Ectodermal cell (in vitro differentiated cells): ENCODE data around the gene CFAP57.

ENCODE experiments used
- H3K27ac ChIP-seq: 2 replicates; pipeline ENCODE4 v1.7.0; 2013; ENCODE audit warnings: mild to moderate bottlenecking, low read depth, low read length; ENCODE audit not compliant: insufficient read depth, poor library complexity, severe bottlenecking
- H3K27me3 ChIP-seq: 2 replicates; pipeline ENCODE4 v1.7.0; 2013; ENCODE audit warnings: mild to moderate bottlenecking, low read length; ENCODE audit not compliant: insufficient read depth, control insufficient read depth, poor library complexity, severe bottlenecking
- H3K36me3 ChIP-seq: one replicate; pipeline ENCODE4 v1.7.0; 2013; ENCODE audit warnings: low read length; ENCODE audit not compliant: control insufficient read depth, insufficient read depth
- H3K4me1 ChIP-seq: one replicate; pipeline ENCODE4 v1.7.0; 2013; ENCODE audit warnings: low read length; ENCODE audit not compliant: control insufficient read depth, insufficient read depth
- H3K4me3 ChIP-seq: 2 replicates; pipeline ENCODE4 v1.7.0; 2013; ENCODE audit warnings: low read depth, low read length, control low read depth; ENCODE audit not compliant: insufficient read depth
- H3K9me3 ChIP-seq: 2 replicates; pipeline ENCODE4 v1.7.0; 2013; ENCODE audit warnings: mild to moderate bottlenecking, low read length, moderate library complexity; ENCODE audit not compliant: control insufficient read depth
- WGBS, 2 experiments: methylation state at CpG; one replicate each; pipeline ENCODE4 v1.1.7; 2013; ENCODE audit warnings: missing lambda C conversion rate in 2 of 2; 5-methylcytosine and 5-hydroxymethylcytosine counted together

The CFAP57 gene

DNA sequence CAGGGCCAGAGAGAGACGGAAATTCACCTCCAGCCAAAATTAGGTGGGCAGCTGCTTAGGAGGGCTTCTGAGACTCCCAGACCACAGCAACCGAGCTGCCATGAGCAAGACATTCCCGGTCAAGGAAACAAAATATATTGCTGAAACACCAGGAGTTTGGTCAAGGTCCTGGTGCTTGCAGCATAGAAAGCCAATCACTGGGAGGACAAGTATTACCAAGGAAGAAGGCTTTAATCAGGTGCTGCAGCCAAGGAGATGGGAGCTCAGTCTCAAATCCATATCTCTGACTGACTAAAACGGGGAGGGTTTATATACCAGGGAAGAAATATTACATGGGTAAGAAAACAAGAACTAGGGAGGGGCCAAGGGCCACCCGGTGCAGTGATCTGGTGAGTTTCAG, 78.9 kb downstream of the CFAP57 start:
- Histone ChIP-seq H3K36me3 (no peaks in the 10 kb centered on the region), H3K4me1 (no peaks in the 10 kb centered on the region), H3K4me3 (no peak overlapping the region), H3K9me3 (no peaks in the 10 kb centered on the region), H3K27me3 (no peaks in the 10 kb centered on the region), H3K27ac (no peak overlapping the region)
- 90 to 95% methylated on average over 5 of the region's 5 CpGs for WGBS, 2 experiments

DNA sequence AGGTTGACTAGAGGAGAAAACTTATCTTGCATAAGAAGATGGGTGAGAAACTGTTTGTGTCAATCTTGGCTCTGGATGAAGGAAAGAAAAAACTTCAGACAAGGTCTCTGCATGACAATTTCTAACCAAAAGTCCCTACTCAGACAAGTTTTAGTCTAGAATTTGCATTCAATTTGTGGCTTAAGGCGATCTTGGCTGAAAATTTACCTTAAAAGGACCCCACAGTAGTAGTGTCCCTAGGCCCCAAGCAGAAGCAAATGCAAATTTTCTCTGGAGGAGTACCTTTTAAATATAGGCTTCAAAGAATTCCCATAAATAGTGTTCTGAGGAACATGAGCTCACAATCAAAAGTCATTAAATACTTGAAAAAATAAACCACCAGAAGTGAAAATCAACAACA, 80.1 kb downstream of the CFAP57 start:
- H3K4me3 ChIP-seq = no peak overlapping the region
- H3K27me3 ChIP-seq = no peaks in the 10 kb centered on the region
- H3K9me3 ChIP-seq = no peaks in the 10 kb centered on the region
- no peaks in the 10 kb centered on the region for H3K36me3 ChIP-seq
- 82 to 89% methylated on average over 1 of the region's 1 CpG for WGBS, 2 experiments
- H3K4me1 ChIP-seq = no peaks in the 10 kb centered on the region
- H3K27ac ChIP-seq = no peak overlapping the region

DNA sequence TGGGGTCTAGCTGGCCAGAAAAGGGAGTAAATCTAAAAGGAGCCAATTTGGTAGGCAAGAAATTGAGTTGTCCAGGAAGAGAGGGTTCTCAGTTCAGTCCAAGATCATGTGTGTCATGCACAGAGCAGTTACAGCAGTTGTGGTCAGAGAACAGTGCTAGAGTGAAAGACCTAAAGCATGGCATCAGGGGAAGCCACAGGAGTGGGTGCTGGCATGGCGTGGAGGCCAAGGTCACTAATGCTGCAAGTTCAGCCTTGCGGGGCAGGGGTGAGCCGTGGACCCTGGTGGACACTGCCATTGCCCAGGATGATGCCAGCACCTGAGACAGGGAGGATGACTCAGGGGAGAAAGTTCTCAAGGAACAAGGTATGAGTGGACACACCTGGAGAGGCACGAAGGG, 81.0 kb downstream of the CFAP57 start:
- no peaks in the 10 kb centered on the region for H3K36me3 ChIP-seq
- no peaks in the 10 kb centered on the region for H3K4me1 ChIP-seq
- H3K4me3 ChIP-seq = no peak overlapping the region
- no peak overlapping the region for H3K27ac ChIP-seq
- 92 to 94% methylated on average over 4 of the region's 4 CpGs for WGBS, 2 experiments
- H3K9me3 ChIP-seq = no peaks in the 10 kb centered on the region
- no peaks in the 10 kb centered on the region for H3K27me3 ChIP-seq

GRCh38 chr1:43253876-43254275, 81.7 kb downstream of the CFAP57 start:
- WGBS, 2 experiments = 89% methylated on average over 8 of the region's 8 CpGs
- no peaks in the 10 kb centered on the region for H3K36me3 ChIP-seq
- no peak overlapping the region for H3K4me3 ChIP-seq
- no peaks in the 10 kb centered on the region for H3K4me1 ChIP-seq
- no peaks in the 10 kb centered on the region for H3K9me3 ChIP-seq
- no peak overlapping the region for H3K27ac ChIP-seq
- no peaks in the 10 kb centered on the region for H3K27me3 ChIP-seq

DNA sequence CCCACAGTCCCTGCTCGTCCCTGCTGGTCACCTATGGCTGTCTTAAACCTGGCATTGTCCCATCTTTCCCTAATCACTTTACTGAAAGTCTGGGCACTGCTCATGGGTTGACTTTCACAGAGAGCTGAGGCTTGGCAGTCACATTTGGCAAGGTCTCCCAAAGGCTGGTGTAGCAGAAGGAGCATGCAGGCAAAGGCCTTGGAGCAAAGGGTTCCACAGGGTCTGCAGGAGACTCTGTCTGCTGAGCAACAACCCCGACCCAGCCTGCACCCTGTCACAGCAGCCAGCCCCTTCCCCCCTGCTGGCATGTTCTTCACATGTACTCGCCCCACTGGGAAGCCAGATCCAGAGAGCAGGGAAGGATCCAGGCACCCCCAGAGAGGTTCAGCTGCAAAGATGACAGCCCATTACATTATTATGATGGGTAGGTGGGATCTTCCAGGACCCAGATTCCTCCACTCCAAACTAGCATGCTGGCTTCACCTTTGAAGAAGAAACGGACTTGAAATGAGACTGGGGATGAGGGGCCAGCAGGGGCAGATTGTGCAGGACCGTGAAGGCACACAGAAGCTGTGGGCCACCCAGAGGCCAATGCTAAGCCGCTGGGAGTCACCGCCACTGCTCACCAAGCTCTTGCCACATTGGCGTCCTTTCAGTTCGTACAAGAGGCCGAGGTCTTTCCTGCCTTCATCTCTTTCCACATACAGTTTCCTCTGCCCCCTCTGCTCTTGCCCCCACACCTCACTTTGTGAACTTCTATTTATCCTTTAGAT, 83.5 kb downstream of the CFAP57 start:
- no peak overlapping the region for H3K4me3 ChIP-seq
- no peaks in the 10 kb centered on the region for H3K4me1 ChIP-seq
- H3K27me3 ChIP-seq = no peaks in the 10 kb centered on the region
- 69 to 71% methylated on average over 10 of the region's 10 CpGs for WGBS, 2 experiments
- no peaks in the 10 kb centered on the region for H3K36me3 ChIP-seq
- no peaks in the 10 kb centered on the region for H3K9me3 ChIP-seq
- H3K27ac ChIP-seq = no peak overlapping the region

GRCh38 chr1:43256675-43257570, 84.8 kb downstream of the CFAP57 start:
- Histone ChIP-seq H3K4me3 (no peak overlapping the region), H3K4me1 (no peaks in the 10 kb centered on the region), H3K27ac (no peak overlapping the region), H3K27me3 (no peaks in the 10 kb centered on the region), H3K36me3 (no peaks in the 10 kb centered on the region), H3K9me3 (no peaks in the 10 kb centered on the region)
- WGBS, 2 experiments = 91 to 92% methylated on average over 8 of the region's 8 CpGs

DNA sequence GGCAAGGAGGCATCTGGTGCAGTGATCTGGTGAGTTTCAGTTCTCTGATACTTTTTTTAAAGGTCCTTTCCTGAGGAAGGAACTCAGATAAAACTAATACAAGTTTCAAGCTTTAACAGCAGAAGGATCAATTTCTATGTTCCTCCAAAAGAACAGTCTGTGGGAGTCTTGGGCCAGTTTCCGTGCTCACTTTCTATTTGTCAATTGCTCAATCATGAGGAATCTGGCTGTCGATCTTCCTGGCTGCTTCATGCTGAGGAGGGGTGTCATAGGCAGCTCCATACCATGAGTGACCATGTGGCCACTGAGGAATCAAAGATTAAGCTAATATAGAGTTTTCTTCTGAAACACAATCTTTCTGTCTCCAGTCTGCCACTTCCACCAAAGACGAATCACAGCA, 86.2 kb downstream of the CFAP57 start:
- Histone ChIP-seq H3K36me3 (no peaks in the 10 kb centered on the region), H3K4me1 (no peaks in the 10 kb centered on the region), H3K4me3 (no peak overlapping the region), H3K9me3 (no peaks in the 10 kb centered on the region), H3K27me3 (no peaks in the 10 kb centered on the region), H3K27ac (no peak overlapping the region)
- 58 to 61% methylated on average over 3 of the region's 3 CpGs for WGBS, 2 experiments

DNA sequence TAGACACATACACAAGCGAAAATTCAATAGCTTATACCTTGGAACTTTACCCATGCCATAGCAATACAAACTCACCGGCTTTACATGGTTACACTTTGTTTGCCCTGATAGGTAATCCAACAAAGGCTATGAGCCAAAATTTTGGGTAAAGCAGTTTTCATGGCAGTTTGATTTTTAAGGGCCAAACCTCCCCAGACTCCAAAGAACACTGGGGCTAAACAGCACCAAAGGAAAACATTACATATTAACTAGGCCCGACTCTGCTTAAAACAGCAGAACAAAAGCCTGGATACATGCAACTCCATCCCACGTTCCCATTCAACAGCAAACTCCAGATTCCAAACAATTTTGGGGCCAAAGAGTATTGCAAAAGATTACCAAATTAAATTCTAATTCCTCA, 93.3 kb downstream of the CFAP57 start:
- Histone ChIP-seq H3K36me3 (no peaks in the 10 kb centered on the region), H3K9me3 (no peaks in the 10 kb centered on the region), H3K27me3 (no peaks in the 10 kb centered on the region), H3K27ac (no peak overlapping the region), H3K4me3 (no peak overlapping the region), H3K4me1 (no peaks in the 10 kb centered on the region)
- WGBS, 2 experiments = 89 to 92% methylated on average over 4 of the region's 4 CpGs

- Histone ChIP-seq H3K27ac (no peak overlapping the region), H3K27me3 (no peaks in the 10 kb centered on the region), H3K4me3 (no peak overlapping the region), H3K4me1 (no peaks in the 10 kb centered on the region), H3K36me3 (no peaks in the 10 kb centered on the region), H3K9me3 (no peaks in the 10 kb centered on the region)
- WGBS, 2 experiments = 89 to 91% methylated on average over 1 of the region's 1 CpG
Observed at GRCh38 chr1:43266881-43267280, 94.8 kb downstream of the CFAP57 start.

GRCh38 chr1:43267291-43267805, 95.2 kb downstream of the CFAP57 start:
- Histone ChIP-seq H3K27ac (no peak overlapping the region), H3K4me3 (no peak overlapping the region)

More at GRCh38 chr1:43267291-43267805, 95.2 kb downstream of the CFAP57 start:
- WGBS, 2 experiments = 90 to 91% methylated on average over 9 of the region's 9 CpGs
- H3K4me1 ChIP-seq = no peaks in the 10 kb centered on the region
- no peaks in the 10 kb centered on the region for H3K36me3 ChIP-seq
- H3K27me3 ChIP-seq = no peaks in the 10 kb centered on the region
- H3K9me3 ChIP-seq = no peaks in the 10 kb centered on the region
